GM23338 (cell line): Measurements from ENCODE around the gene ATP10D. TPM values are rescaled to one million over a fixed set of nuclear protein-coding genes. Genes with fewer than 3 reads are reported as not detected.
A peak's percentile ranks its signal among the peaks of the same experiment; 100 is the strongest.
"Not testable (repeated sequence)": the region's sequence is repeated elsewhere in the genome, so short reads cannot be mapped to it uniquely, and the experiment has no call there.

Experiments used
- ATAC-seq: fragments of 200-7000 bp; cut with Tn5 transposase; 3 replicates; pipeline ENCODE4 v1.9.1; 2020
- DNase-seq: peaks from one replicate; pipeline ENCODE4 v3.0.0-alpha.2; 2015; ENCODE audit warnings: low spot score
- H2AFZ ChIP-seq: fragments of 200-600 bp; sonication (generic); 2 replicates; pipeline ENCODE4 v1.8.0; 2016; ENCODE audit warnings: antibody characterized with exemption, mild to moderate bottlenecking, moderate library complexity
- H3F3A ChIP-seq: fragments of 200-600 bp; sonication (generic); replicated peaks from 2 replicates; pipeline ENCODE4 v1.8.0; 2017; ENCODE audit warnings: antibody characterized with exemption, mixed run types, low read depth
- H3K27ac ChIP-seq: fragments of 200-600 bp; sonication (generic); 2 replicates; pipeline ENCODE4 v1.6.1; 2016; ENCODE audit warnings: low read depth
- H3K27me3 ChIP-seq: fragments of 200-600 bp; sonication (generic); 2 replicates; pipeline ENCODE4 v1.8.0; 2016; ENCODE audit warnings: mild to moderate bottlenecking, mixed run types, moderate library complexity; ENCODE audit not compliant: insufficient read depth
- H3K36me3 ChIP-seq: fragments of 200-600 bp; sonication (generic); 2 replicates; pipeline ENCODE4 v1.8.0; 2016; ENCODE audit warnings: mild to moderate bottlenecking; ENCODE audit not compliant: insufficient read depth
- H3K4me1 ChIP-seq: fragments of 200-600 bp; sonication (generic); 2 replicates; pipeline ENCODE4 v1.8.0; 2016; ENCODE audit warnings: mild to moderate bottlenecking, moderate library complexity; ENCODE audit not compliant: insufficient read depth
- H3K4me2 ChIP-seq: fragments of 200-600 bp; sonication (generic); 2 replicates; pipeline ENCODE4 v1.7.1; 2017; ENCODE audit warnings: mixed run types
- H3K4me3 ChIP-seq: fragments of 200-600 bp; sonication (generic); 2 replicates; pipeline ENCODE4 v1.6.1; 2016; ENCODE audit warnings: mixed run types
- H3K79me2 ChIP-seq: fragments of 200-600 bp; sonication (generic); replicated peaks from 2 replicates; pipeline ENCODE4 v1.8.0; 2017; ENCODE audit warnings: mild to moderate bottlenecking; ENCODE audit not compliant: insufficient read depth
- H3K9me2 ChIP-seq: fragments of 200-600 bp; sonication (generic); 2 replicates; pipeline ENCODE4 v1.8.0; 2017; ENCODE audit not compliant: insufficient read depth
- H4K20me1 ChIP-seq: fragments of 200-600 bp; sonication (generic); replicated peaks from 2 replicates; pipeline ENCODE4 v1.8.0; 2017; ENCODE audit warnings: mild to moderate bottlenecking; ENCODE audit not compliant: insufficient read depth
- H3K27ac Mint-ChIP-seq: 2 replicates; pipeline ENCODE4 v1.8.0; 2020; ENCODE audit warnings: inconsistent platforms, mild to moderate bottlenecking, moderate library complexity, mixed read lengths
- H3K27me3 Mint-ChIP-seq: 3 replicates; pipeline ENCODE4 v1.8.0; 2022; ENCODE audit warnings: low read depth, mild to moderate bottlenecking, moderate library complexity, mixed read lengths, inconsistent platforms; ENCODE audit not compliant: insufficient read depth, poor library complexity
- H3K36me3 Mint-ChIP-seq: 3 replicates; pipeline ENCODE4 v1.8.0; 2021; ENCODE audit warnings: low read depth, mild to moderate bottlenecking, inconsistent platforms, moderate library complexity, mixed read lengths
- H3K4me1 Mint-ChIP-seq: 3 replicates; pipeline ENCODE4 v1.8.0; 2020; ENCODE audit warnings: mild to moderate bottlenecking, inconsistent platforms, mixed read lengths
- H3K4me3 Mint-ChIP-seq: 3 replicates; pipeline ENCODE4 v1.8.0; 2021; ENCODE audit warnings: moderate library complexity, mild to moderate bottlenecking, inconsistent platforms, mixed read lengths
- H3K9me3 Mint-ChIP-seq: 3 replicates; pipeline ENCODE4 v1.8.0; 2020; ENCODE audit warnings: moderate library complexity, mild to moderate bottlenecking, inconsistent platforms, mixed read lengths
- CTCF ChIP-seq, 2 experiments: fragments of 200-600 bp in 1 of 2; sonication (generic) in 1 of 2; conservative IDR thresholded peaks; 2 replicates each; pipeline versions ENCODE4 v1.5.1 to v1.6.1; 2016 to 2017; ENCODE audit warnings: antibody characterized with exemption in 2 of 2, low read depth in 2 of 2, mild to moderate bottlenecking in 2 of 2, moderate library complexity in 1 of 2
- EZH2 ChIP-seq: fragments of 200-600 bp; sonication (generic); IDR thresholded peaks from one replicate; pipeline ENCODE4 v1.8.0; 2017; ENCODE audit warnings: antibody characterized with exemption, mild to moderate bottlenecking, low read depth; ENCODE audit not compliant: unreplicated experiment
- EZH2phosphoT487 ChIP-seq: fragments of 200-600 bp; sonication (generic); IDR thresholded peaks from one replicate; pipeline ENCODE4 v1.8.1; 2018; ENCODE audit warnings: antibody characterized with exemption; ENCODE audit not compliant: unreplicated experiment
- JUNB ChIP-seq: IDR thresholded peaks from one replicate; pipeline ENCODE4 v1.6.1; 2016; ENCODE audit warnings: antibody characterized with exemption; ENCODE audit not compliant: unreplicated experiment
- NANOG ChIP-seq: IDR thresholded peaks from 2 replicates; pipeline ENCODE4 v1.6.1; 2016; ENCODE audit warnings: antibody characterized with exemption, borderline replicate concordance
- POLR2AphosphoS5 ChIP-seq: IDR thresholded peaks from 2 replicates; pipeline ENCODE4 v1.6.1; 2016; ENCODE audit warnings: antibody characterized with exemption, low read depth
- REST ChIP-seq: IDR thresholded peaks from one replicate; pipeline ENCODE4 v1.6.1; 2018; ENCODE audit warnings: antibody characterized with exemption; ENCODE audit not compliant: unreplicated experiment
- ZNF114 ChIP-seq: fragments of 250-450 bp; sonication (Bioruptor Pico); IDR thresholded peaks from 2 replicates; pipeline ENCODE4 v1.5.0; 2020; ENCODE audit warnings: mild to moderate bottlenecking, moderate library complexity
- ZNF331 ChIP-seq: fragments of 250-450 bp; sonication (Bioruptor Pico); IDR thresholded peaks from 2 replicates; pipeline ENCODE4 v1.5.0; 2020; ENCODE audit warnings: low read depth, mild to moderate bottlenecking, moderate library complexity
- polyA plus RNA-seq: library from polyadenylated mRNA; unstranded; fragments of >200 nt; fragmentation: Nextera tagmentation; extraction: Ambion mirVana; gene quantifications from 2 replicates; pipeline ENCODE4 v1.2.1, GENCODE V29; 2016
- total RNA-seq: library from RNA; depleted of rRNA; stranded (reverse); fragments of >200 nt; shearing (Covaris generic); gene quantifications from 2 replicates; pipeline ENCODE4 v1.2.3, GENCODE V29; 2014
- TF ChIP-seq, protein P1 (sequence below): IDR thresholded peaks from 2 replicates; pipeline ENCODE4 v1.6.1; 2016; ENCODE audit warnings: antibody characterized with exemption

ATP10D gene
- total and polyA plus RNA-seq, 2 experiments from 2014 or later: 4.5 to 4.7 TPM

GRCh38 chr4:47551682-47552081 is 66.6 kb downstream of the ATP10D start (continued):
- TF ChIP-seq REST (no peak), ZNF331 (CRISPR knock-in tag) (no peak), POLR2AphosphoS5 (no peak), EZH2phosphoT487 (no peak), ZNF114 (no peak), NANOG (no peak), CTCF (conservative IDR thresholded peaks at IDR 0.05; ENCODE audit: low read depth in 2 of 2) (no peak), EZH2 (no peak), JUNB (no peak)

DNA sequence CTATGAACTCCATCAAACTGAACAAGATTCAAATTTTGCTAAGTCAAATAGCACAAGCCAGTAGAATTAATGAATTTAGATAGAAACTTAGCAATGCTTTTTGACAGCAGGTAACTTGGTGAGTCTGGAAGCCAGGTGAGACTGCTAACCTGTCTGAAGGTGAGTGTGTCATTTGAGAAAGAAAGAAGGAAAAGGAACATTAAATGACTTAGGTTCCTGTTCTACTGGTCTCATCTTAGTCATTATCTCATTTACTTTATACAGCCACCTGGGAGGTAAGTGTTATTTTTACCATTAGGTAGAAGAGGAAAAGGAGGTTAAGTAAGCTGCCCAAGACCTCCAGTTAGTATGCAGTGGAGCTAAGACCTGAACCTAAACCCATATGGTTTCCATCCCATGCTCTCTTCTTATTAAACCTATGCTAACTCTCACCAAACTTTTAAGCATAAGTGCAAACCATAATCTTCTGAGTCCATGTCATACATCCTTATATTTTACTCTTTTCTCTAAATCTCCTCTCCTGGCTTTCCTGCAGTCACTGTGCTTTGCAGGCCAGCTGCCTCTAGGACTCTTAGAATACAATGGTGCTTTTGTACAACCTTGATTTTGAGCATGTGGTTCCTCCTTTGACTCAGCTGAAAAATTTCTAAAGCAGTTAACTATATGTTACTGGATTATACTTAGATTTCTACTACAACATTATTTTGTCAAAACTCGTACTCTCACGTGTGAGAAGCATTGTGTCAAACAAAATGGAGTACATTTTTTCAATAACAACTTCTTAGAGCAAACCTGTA is 68.5 kb downstream of the ATP10D start:
- Histone ChIP-seq H3K79me2 (no peaks in the 10 kb centered on the region), H3K36me3 (no peaks in the 10 kb centered on the region), H3F3A (no peaks in the 10 kb centered on the region), H3K4me2 (no peak overlapping the region), H3K27me3 (no peaks in the 10 kb centered on the region), H4K20me1 (no peaks in the 10 kb centered on the region), H3K4me3 (no peak overlapping the region), H2AFZ (no peak overlapping the region), H3K9me2 (peaks cover 4% of the 10 kb centered on the region; the same call in 1 of the 2 replicates), H3K4me1 (no peaks in the 10 kb centered on the region), H3K27ac (no peak overlapping the region)
- H3K36me3 Mint-ChIP-seq: no peaks in the 10 kb centered on the region; the same call in 2 of the 3 replicates
- DNase-seq: no peak
- H3K9me3 Mint-ChIP-seq: no peaks in the 10 kb centered on the region
- H3K4me3 Mint-ChIP-seq: no peak overlapping the region
- no peak for ATAC-seq
- H3K27ac Mint-ChIP-seq: no peak overlapping the region
- TF ChIP-seq EZH2phosphoT487: no peak
- TF ChIP-seq, protein P1, sequence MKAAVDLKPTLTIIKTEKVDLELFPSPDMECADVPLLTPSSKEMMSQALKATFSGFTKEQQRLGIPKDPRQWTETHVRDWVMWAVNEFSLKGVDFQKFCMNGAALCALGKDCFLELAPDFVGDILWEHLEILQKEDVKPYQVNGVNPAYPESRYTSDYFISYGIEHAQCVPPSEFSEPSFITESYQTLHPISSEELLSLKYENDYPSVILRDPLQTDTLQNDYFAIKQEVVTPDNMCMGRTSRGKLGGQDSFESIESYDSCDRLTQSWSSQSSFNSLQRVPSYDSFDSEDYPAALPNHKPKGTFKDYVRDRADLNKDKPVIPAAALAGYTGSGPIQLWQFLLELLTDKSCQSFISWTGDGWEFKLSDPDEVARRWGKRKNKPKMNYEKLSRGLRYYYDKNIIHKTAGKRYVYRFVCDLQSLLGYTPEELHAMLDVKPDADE: no peak
- H3K27me3 Mint-ChIP-seq: no peaks in the 10 kb centered on the region
- no peaks in the 10 kb centered on the region for H3K4me1 Mint-ChIP-seq

- not testable (repeated sequence) for H3K27ac Mint-ChIP-seq, H3K4me3 Mint-ChIP-seq, H3K27me3 ChIP-seq, H3K79me2 ChIP-seq, H3K36me3 ChIP-seq, H4K20me1 ChIP-seq, H3K36me3 Mint-ChIP-seq, H3K9me2 ChIP-seq, H3K4me1 Mint-ChIP-seq, H3F3A ChIP-seq, H3K4me3 ChIP-seq, DNase-seq, H3K4me2 ChIP-seq, H3K27me3 Mint-ChIP-seq, H3K4me1 ChIP-seq, ATAC-seq, H2AFZ ChIP-seq, H3K9me3 Mint-ChIP-seq
- H3K27ac ChIP-seq: peak overlapping the region; percentile 5; the same call in 1 of the 2 replicates
Observed at GRCh38 chr4:47555920-47556319, 70.8 kb downstream of the ATP10D start.
